CD14-positive monocyte (primary cell): ENCODE measurements around the gene SCPEP1. TPM values are rescaled to one million over a fixed set of nuclear protein-coding genes. Genes with fewer than 3 reads are reported as not detected.

Source experiments
- DNase-seq, 3 donors: peaks; one replicate each; pipeline ENCODE4 v3.0.0-alpha.2; 2011 to 2022
- H2AFZ ChIP-seq: 2 replicates; pipeline ENCODE4 v1.6.0; 2012; ENCODE audit warnings: mild to moderate bottlenecking, low read depth, low read length, inconsistent platforms; ENCODE audit not compliant: insufficient read depth, poor library complexity, severe bottlenecking
- H3K27ac ChIP-seq, 2 donors: 1 replicate in 1 of 2; 2 replicates in 1 of 2; pipeline ENCODE4 v1.5.1; 2012 to 2013; ENCODE audit warnings: low read length in 2 of 2, control low read depth in 1 of 2, inconsistent platforms in 1 of 2, low read depth in 1 of 2, mild to moderate bottlenecking in 1 of 2
- H3K27me3 ChIP-seq, 2 donors: one replicate each; pipeline versions ENCODE4 v1.6.0 to v1.6.1; 2011 to 2013; ENCODE audit warnings: low read length in 2 of 2; ENCODE audit not compliant: control insufficient read depth in 2 of 2, insufficient read depth in 2 of 2
- H3K36me3 ChIP-seq, 2 donors: replicated peaks in 1 of 2; 1 replicate in 1 of 2; 2 replicates in 1 of 2; pipeline versions ENCODE4 v1.5.1 to v1.6.1; 2012 to 2013; ENCODE audit warnings: low read length in 2 of 2, control low read depth in 1 of 2, inconsistent platforms in 1 of 2, mild to moderate bottlenecking in 1 of 2; ENCODE audit not compliant: insufficient read depth in 2 of 2, control insufficient read depth in 1 of 2
- H3K4me1 ChIP-seq, 2 donors: 1 replicate in 1 of 2; 2 replicates in 1 of 2; pipeline versions ENCODE4 v1.5.1 to v1.6.1; 2012 to 2013; ENCODE audit warnings: low read length in 2 of 2, control low read depth in 1 of 2, inconsistent platforms in 1 of 2, mild to moderate bottlenecking in 1 of 2, moderate library complexity in 1 of 2; ENCODE audit not compliant: insufficient read depth in 2 of 2, control insufficient read depth in 1 of 2
- H3K4me2 ChIP-seq: replicated peaks from 2 replicates; pipeline ENCODE3; 2012; ENCODE audit warnings: low read length, moderate library complexity, mild to moderate bottlenecking; ENCODE audit not compliant: poor library complexity, severe bottlenecking; ENCODE audit errors: extremely low read depth
- H3K4me3 ChIP-seq, 3 experiments: fragments of 200-600 bp in 1 of 3; sonication (generic) in 1 of 3; replicated peaks in 1 of 3; 1 replicate in 2 of 3; 2 replicates in 1 of 3; pipeline ENCODE4 v1.5.1; 2011 to 2013; ENCODE audit warnings: low read length in 3 of 3, mild to moderate bottlenecking in 3 of 3, control low read depth in 2 of 3, low read depth in 2 of 3, inconsistent platforms in 1 of 3, moderate library complexity in 1 of 3
- H3K79me2 ChIP-seq: 2 replicates; pipeline ENCODE4 v1.6.0; 2012; ENCODE audit warnings: mild to moderate bottlenecking, control low read depth, inconsistent platforms, low read length, moderate library complexity; ENCODE audit not compliant: insufficient read depth
- H3K9ac ChIP-seq: 2 replicates; pipeline ENCODE4 v1.6.0; 2017; ENCODE audit warnings: low read length, mild to moderate bottlenecking; ENCODE audit not compliant: insufficient read depth, poor library complexity, severe bottlenecking
- H3K9me3 ChIP-seq, 2 donors: replicated peaks in 1 of 2; 1 replicate in 1 of 2; 2 replicates in 1 of 2; pipeline versions ENCODE4 v1.5.1 to v1.6.1; 2012 to 2013; ENCODE audit warnings: low read length in 2 of 2, control low read depth in 1 of 2; ENCODE audit not compliant: control insufficient read depth in 1 of 2, insufficient read depth in 1 of 2
- H4K20me1 ChIP-seq: 2 replicates; pipeline ENCODE4 v1.6.0; 2012; ENCODE audit warnings: mild to moderate bottlenecking, low read length, control low read depth, moderate library complexity; ENCODE audit not compliant: insufficient read depth
- H3K27ac Mint-ChIP-seq, 7 donors: one replicate each; pipeline ENCODE4 v1.8.0; 2020; ENCODE audit warnings: mild to moderate bottlenecking in 7 of 7, mixed read lengths in 7 of 7, moderate library complexity in 6 of 7, inconsistent platforms in 2 of 7
- H3K27me3 Mint-ChIP-seq, 3 donors: one replicate each; pipeline ENCODE4 v1.8.0; 2021 to 2022; ENCODE audit warnings: low read depth in 3 of 3, mild to moderate bottlenecking in 3 of 3, mixed read lengths in 3 of 3, moderate library complexity in 3 of 3, inconsistent platforms in 1 of 3
- H3K36me3 Mint-ChIP-seq, 2 donors: one replicate each; pipeline ENCODE4 v1.8.0; 2020; ENCODE audit warnings: mixed read lengths in 2 of 2, inconsistent platforms in 1 of 2, mild to moderate bottlenecking in 1 of 2
- H3K4me1 Mint-ChIP-seq: one replicate; pipeline ENCODE4 v1.8.0; 2020; ENCODE audit warnings: mild to moderate bottlenecking, mixed read lengths
- H3K4me3 Mint-ChIP-seq, 2 donors: one replicate each; pipeline ENCODE4 v1.8.0; 2020; ENCODE audit warnings: mild to moderate bottlenecking in 2 of 2, mixed read lengths in 2 of 2, moderate library complexity in 1 of 2
- H3K9me3 Mint-ChIP-seq, 7 donors: one replicate each; pipeline ENCODE4 v1.8.0; 2020 to 2022; ENCODE audit warnings: mixed read lengths in 7 of 7, mild to moderate bottlenecking in 6 of 7, moderate library complexity in 6 of 7, inconsistent platforms in 2 of 7
- WGBS: methylation state at CpG from one replicate; pipeline ENCODE4 v1.1.5; 2013; ENCODE audit warnings: missing lambda C conversion rate; ENCODE audit not compliant: insufficient coverage; 5-methylcytosine and 5-hydroxymethylcytosine counted together
- intact Hi-C, 2 donors: fragments of 100-400 bp; cut with micrococcal nuclease; formaldehyde crosslinking; loops; one replicate each; pipeline versions ENCODE4 v1.15.0 to v1.15.1; 2023
- polyA plus RNA-seq, 3 donors: library from polyadenylated mRNA; depleted of rRNA in 1 of 3; unstranded in 2 of 3; stranded (reverse) in 1 of 3; fragments of 300-500 nt in 2 of 3; fragments of >200 nt in 1 of 3; fragmentation: Illumina TruSeq in 2 of 3; gene quantifications; 1 replicate in 2 of 3; 2 replicates in 1 of 3; pipeline ENCODE4 v1.2.3, GENCODE V29; 2012 to 2021
- TF ChIP-seq, protein P1 (sequence below): fragments of 200-600 bp; IDR thresholded peaks from one replicate; pipeline ENCODE4 v1.8.0; 2022; ENCODE audit warnings: antibody characterized with exemption, mild to moderate bottlenecking

Gene SCPEP1
- polyA plus RNA-seq, 3 donors, result 373 to 451 (median 426) TPM

DNA sequence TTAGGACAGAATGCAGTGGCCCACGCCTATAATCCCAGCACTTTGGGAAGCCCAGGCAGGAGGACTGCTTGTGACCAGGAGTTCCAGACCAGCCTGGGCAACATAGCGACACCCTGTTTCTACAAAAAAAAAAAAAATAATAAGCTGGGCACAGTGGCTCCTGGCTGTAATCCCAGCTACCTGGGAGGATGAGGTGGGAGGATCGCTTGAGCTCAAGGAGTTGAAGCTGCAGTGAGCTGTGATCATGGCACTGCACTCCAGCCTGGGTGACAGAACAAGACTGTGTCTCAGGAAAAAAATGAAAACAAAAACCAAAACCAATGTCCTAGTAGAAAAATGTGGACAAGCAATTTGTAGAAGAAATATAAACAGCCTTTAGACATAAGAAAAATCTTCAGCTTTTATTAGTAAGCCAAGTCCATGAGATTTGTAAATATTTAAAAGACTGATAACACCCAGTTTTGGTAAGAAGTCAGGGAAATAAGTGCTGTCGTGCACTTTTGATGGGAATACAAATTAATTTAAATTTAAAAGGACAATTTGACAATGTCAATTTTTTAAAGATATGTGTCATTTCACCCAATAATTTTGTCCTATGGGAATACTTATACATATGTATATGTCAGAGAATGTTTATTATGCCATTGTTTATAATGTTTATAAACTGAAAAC, 11.1 kb downstream of the SCPEP1 start:
- H3K27me3 Mint-ChIP-seq, result no peaks in the 10 kb centered on the region
- H3K4me3 Mint-ChIP-seq, result no peak overlapping the region
- intact Hi-C loops, result no loop called here

GRCh38 chr17:56992364-56992763, 14.4 kb downstream of the SCPEP1 start:
- Mint-ChIP-seq H3K4me1 (no peaks in the 10 kb centered on the region), H3K9me3 (no peaks in the 10 kb centered on the region), H3K27me3 (no peaks in the 10 kb centered on the region), H3K36me3 (peaks cover 85 to 97% of the 10 kb centered on the region in 2 donors), H3K27ac (no peak overlapping the region), H3K4me3 (no peak overlapping the region)
- Histone ChIP-seq H2AFZ (no peak overlapping the region), H3K4me2 (no peak overlapping the region), H4K20me1 (peaks cover 46% of the 10 kb centered on the region), H3K36me3 (peaks cover 92 to 100% of the 10 kb centered on the region in 2 donors), H3K9me3 (no peaks in the 10 kb centered on the region), H3K27me3 (no peaks in the 10 kb centered on the region), H3K4me1 (no peaks in the 10 kb centered on the region), H3K79me2 (peaks cover 39% of the 10 kb centered on the region), H3K9ac (no peak overlapping the region), H3K4me3 (no peak overlapping the region), H3K27ac (no peak overlapping the region)
- WGBS, result no CpG with 5 or more reads among the region's 1 CpG
- intact Hi-C loops, result no loop called here
- DNase-seq, result no peak
- TF ChIP-seq, protein P1, sequence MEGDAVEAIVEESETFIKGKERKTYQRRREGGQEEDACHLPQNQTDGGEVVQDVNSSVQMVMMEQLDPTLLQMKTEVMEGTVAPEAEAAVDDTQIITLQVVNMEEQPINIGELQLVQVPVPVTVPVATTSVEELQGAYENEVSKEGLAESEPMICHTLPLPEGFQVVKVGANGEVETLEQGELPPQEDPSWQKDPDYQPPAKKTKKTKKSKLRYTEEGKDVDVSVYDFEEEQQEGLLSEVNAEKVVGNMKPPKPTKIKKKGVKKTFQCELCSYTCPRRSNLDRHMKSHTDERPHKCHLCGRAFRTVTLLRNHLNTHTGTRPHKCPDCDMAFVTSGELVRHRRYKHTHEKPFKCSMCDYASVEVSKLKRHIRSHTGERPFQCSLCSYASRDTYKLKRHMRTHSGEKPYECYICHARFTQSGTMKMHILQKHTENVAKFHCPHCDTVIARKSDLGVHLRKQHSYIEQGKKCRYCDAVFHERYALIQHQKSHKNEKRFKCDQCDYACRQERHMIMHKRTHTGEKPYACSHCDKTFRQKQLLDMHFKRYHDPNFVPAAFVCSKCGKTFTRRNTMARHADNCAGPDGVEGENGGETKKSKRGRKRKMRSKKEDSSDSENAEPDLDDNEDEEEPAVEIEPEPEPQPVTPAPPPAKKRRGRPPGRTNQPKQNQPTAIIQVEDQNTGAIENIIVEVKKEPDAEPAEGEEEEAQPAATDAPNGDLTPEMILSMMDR, result no peak

More for the DNA sequence above, 11.1 kb downstream of the SCPEP1 start:
- H3K27ac Mint-ChIP-seq, result no peak overlapping the region
- H3K36me3 Mint-ChIP-seq, result peaks cover 79 to 95% of the 10 kb centered on the region in 2 donors
- H3K79me2 ChIP-seq, result peaks cover 55% of the 10 kb centered on the region
- peaks cover 30% of the 10 kb centered on the region for H3K4me1 Mint-ChIP-seq
- no peaks in the 10 kb centered on the region for H3K9me3 ChIP-seq
- H3K9me3 Mint-ChIP-seq, result peaks cover 0 to 4% (median 0%) of the 10 kb centered on the region in 7 donors
- TF ChIP-seq, protein P1, result no peak
- H3K4me3 ChIP-seq, result no peak overlapping the region
- H3K4me1 ChIP-seq, result peaks cover 31 to 33% of the 10 kb centered on the region in 2 donors
- no peak for DNase-seq
- H3K4me2 ChIP-seq, result no peak overlapping the region
- H3K27me3 ChIP-seq, result no peaks in the 10 kb centered on the region
- 100% methylated on average over 1 of the region's 4 CpGs for WGBS
- peaks cover 31% of the 10 kb centered on the region for H4K20me1 ChIP-seq
- no peak overlapping the region for H2AFZ ChIP-seq
- no peak overlapping the region for H3K27ac ChIP-seq
- H3K9ac ChIP-seq, result no peak overlapping the region
- peaks cover 65 to 83% of the 10 kb centered on the region in 2 donors for H3K36me3 ChIP-seq
